Nephron progenitor cell (in vitro differentiated cells): ENCODE results near the gene PIK3R2.
A peak's percentile ranks its signal among the peaks of the same experiment; 100 is the strongest.
"Not testable (repeated sequence)": the region's sequence is repeated elsewhere in the genome, so short reads cannot be mapped to it uniquely, and the experiment has no call there.

Experiments
- DNase-seq: peaks from one replicate; pipeline ENCODE4 v3.0.0; 2021
- H3K27ac Mint-ChIP-seq: 2 replicates; pipeline ENCODE4 v1.8.0; 2021; ENCODE audit warnings: mild to moderate bottlenecking, moderate library complexity, mixed read lengths
- H3K27me3 Mint-ChIP-seq: 2 replicates; pipeline ENCODE4 v1.8.0; 2021; ENCODE audit warnings: mild to moderate bottlenecking, low read depth, mixed read lengths; ENCODE audit not compliant: poor library complexity
- H3K36me3 Mint-ChIP-seq: 2 replicates; pipeline ENCODE4 v1.8.0; 2021; ENCODE audit warnings: low read depth, mixed read lengths
- H3K4me1 Mint-ChIP-seq: 2 replicates; pipeline ENCODE4 v1.8.0; 2021; ENCODE audit warnings: mixed read lengths
- H3K4me3 Mint-ChIP-seq: 2 replicates; pipeline ENCODE4 v1.8.0; 2021; ENCODE audit warnings: mild to moderate bottlenecking, moderate library complexity, mixed read lengths
- H3K9me3 Mint-ChIP-seq: 2 replicates; pipeline ENCODE4 v1.8.0; 2021; ENCODE audit warnings: mild to moderate bottlenecking, moderate library complexity, mixed read lengths
- CTCF ChIP-seq: fragments of 200-600 bp; sonication (generic); IDR thresholded peaks from 2 replicates; pipeline ENCODE4 v1.5.0; 2021; ENCODE audit warnings: antibody characterized with exemption

The PIK3R2 gene

GRCh38 chr19:18152817-18153555 lies at the start of gene PIK3R2:
Gene PIK3R2, plus strand, starts transcription at chr19:18153163. Its CDS starts 2,717 bp downstream, at chr19:18155880.
- DNase-seq = peak; percentile 100
- Mint-ChIP-seq H3K27ac (peak within 1 kb of the TSS; percentile 99), H3K4me3 (peak within 1 kb of the TSS; percentile 92), H3K9me3 (no peaks in the 10 kb centered on the region), H3K4me1 (peaks cover 37% of the 10 kb centered on the region), H3K27me3 (no peaks in the 10 kb centered on the region), H3K36me3 (peaks cover 10% of the 10 kb centered on the region)
- no peak for TF ChIP-seq CTCF

- H3K4me1 Mint-ChIP-seq = peaks cover 51% of the 10 kb centered on the region
- H3K36me3 Mint-ChIP-seq = no peaks in the 10 kb centered on the region
- peak overlapping the region; percentile 75 for H3K4me3 Mint-ChIP-seq
- no peak for DNase-seq
- H3K27me3 Mint-ChIP-seq = peaks cover 52% of the 10 kb centered on the region
- no peaks in the 10 kb centered on the region for H3K9me3 Mint-ChIP-seq
- TF ChIP-seq CTCF = no peak
- no peak overlapping the region for H3K27ac Mint-ChIP-seq
Measured at GRCh38 chr19:18104793-18105131, 48.2 kb upstream of the PIK3R2 start.

DNA sequence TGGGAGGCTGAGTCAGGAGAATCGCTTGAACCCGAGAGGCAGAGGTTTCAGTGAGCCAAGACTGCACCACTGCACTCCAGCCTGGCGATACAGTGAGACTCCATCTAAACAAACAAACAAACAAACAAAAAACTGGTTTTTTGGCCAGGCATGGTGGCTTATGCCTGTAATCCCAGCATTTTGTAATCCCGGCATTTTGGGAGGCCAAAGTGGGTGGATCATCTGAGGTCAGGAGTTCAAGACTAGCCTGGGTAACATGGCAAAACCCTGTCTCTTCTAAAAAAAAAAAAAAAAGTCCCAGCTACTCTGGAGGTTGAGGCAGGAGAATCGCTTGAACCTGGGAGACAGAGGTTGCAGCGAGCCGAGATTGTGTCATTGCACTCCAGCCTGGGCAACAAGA lies 47.7 kb upstream of the PIK3R2 start:
- not testable (repeated sequence) for H3K27ac Mint-ChIP-seq, H3K9me3 Mint-ChIP-seq, H3K4me3 Mint-ChIP-seq, H3K36me3 Mint-ChIP-seq, DNase-seq
- peaks cover 50% of the 10 kb centered on the region for H3K27me3 Mint-ChIP-seq
- peaks cover 48% of the 10 kb centered on the region for H3K4me1 Mint-ChIP-seq

GRCh38 chr19:18107235-18107634 lies 45.7 kb upstream of the PIK3R2 start:
- H3K27me3 Mint-ChIP-seq = peaks cover 60% of the 10 kb centered on the region
- peak overlapping the region; percentile 9 for H3K27ac Mint-ChIP-seq
- H3K36me3 Mint-ChIP-seq = no peaks in the 10 kb centered on the region
- no peak overlapping the region for H3K4me3 Mint-ChIP-seq
- DNase-seq = no peak
- H3K9me3 Mint-ChIP-seq = no peaks in the 10 kb centered on the region
- no peak for TF ChIP-seq CTCF
- peaks cover 34% of the 10 kb centered on the region for H3K4me1 Mint-ChIP-seq

GRCh38 chr19:18108897-18109296 lies 44.1 kb upstream of the PIK3R2 start:
- H3K27me3 Mint-ChIP-seq = peaks cover 57% of the 10 kb centered on the region
- no peak for TF ChIP-seq CTCF
- no peak overlapping the region for H3K27ac Mint-ChIP-seq
- peak overlapping the region; percentile 82 for H3K4me3 Mint-ChIP-seq
- H3K36me3 Mint-ChIP-seq = no peaks in the 10 kb centered on the region
- no peak for DNase-seq
- no peaks in the 10 kb centered on the region for H3K9me3 Mint-ChIP-seq
- H3K4me1 Mint-ChIP-seq = peaks cover 23% of the 10 kb centered on the region

GRCh38 chr19:18109341-18109732 lies 43.6 kb upstream of the PIK3R2 start:
- Mint-ChIP-seq H3K27me3 (peaks cover 57% of the 10 kb centered on the region), H3K9me3 (no peaks in the 10 kb centered on the region), H3K4me3 (peak overlapping the region; percentile 82), H3K27ac (no peak overlapping the region), H3K36me3 (no peaks in the 10 kb centered on the region), H3K4me1 (peaks cover 22% of the 10 kb centered on the region)
- DNase-seq = no peak
- TF ChIP-seq CTCF = no peak
